ENCODE data around the gene PCNT.

The PCNT gene

DNA sequence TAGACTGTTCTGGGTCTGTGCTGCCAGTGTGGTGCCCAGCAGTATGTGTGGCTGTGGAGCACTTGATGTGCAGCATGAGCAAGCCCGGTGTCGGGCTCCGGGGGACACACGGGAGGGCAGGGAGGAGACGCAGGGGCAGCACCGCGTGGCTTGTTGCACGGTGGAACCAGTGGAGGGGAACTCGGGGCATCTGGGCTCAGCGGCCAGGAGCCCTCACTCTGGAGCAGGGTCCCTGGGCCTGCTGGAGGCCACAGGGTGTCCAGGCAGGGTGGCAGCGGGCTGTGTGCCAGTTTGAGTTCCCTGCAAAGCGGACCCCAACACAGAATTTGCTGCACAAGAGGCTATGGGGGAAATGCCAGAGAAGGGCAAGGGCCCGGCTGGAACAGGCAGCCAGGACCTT, 30.6 kb downstream of the PCNT start:
- Histone ChIP-seq H3K36me3 (ENCODE audit: control insufficient read depth in 1 of 2, insufficient read depth in 2 of 2, low read length in 2 of 2) (peaks cover 49 to 88% of the 10 kb centered on the region in 2 donors), H3K27me3 (ENCODE audit: low read depth, low read length) (no peaks in the 10 kb centered on the region), H3K9me3 (ENCODE audit: control insufficient read depth in 1 of 2, low read length in 2 of 2) (no peaks in the 10 kb centered on the region), H3K27ac (ENCODE audit: low read length) (no peak overlapping the region), H3K4me3 (ENCODE audit: low read depth in 1 of 2, low read length in 2 of 2) (no peak overlapping the region), H3K4me1 (ENCODE audit: control insufficient read depth in 1 of 2, insufficient read depth in 2 of 2, low read length in 2 of 2) (no peaks in the 10 kb centered on the region)

DNA sequence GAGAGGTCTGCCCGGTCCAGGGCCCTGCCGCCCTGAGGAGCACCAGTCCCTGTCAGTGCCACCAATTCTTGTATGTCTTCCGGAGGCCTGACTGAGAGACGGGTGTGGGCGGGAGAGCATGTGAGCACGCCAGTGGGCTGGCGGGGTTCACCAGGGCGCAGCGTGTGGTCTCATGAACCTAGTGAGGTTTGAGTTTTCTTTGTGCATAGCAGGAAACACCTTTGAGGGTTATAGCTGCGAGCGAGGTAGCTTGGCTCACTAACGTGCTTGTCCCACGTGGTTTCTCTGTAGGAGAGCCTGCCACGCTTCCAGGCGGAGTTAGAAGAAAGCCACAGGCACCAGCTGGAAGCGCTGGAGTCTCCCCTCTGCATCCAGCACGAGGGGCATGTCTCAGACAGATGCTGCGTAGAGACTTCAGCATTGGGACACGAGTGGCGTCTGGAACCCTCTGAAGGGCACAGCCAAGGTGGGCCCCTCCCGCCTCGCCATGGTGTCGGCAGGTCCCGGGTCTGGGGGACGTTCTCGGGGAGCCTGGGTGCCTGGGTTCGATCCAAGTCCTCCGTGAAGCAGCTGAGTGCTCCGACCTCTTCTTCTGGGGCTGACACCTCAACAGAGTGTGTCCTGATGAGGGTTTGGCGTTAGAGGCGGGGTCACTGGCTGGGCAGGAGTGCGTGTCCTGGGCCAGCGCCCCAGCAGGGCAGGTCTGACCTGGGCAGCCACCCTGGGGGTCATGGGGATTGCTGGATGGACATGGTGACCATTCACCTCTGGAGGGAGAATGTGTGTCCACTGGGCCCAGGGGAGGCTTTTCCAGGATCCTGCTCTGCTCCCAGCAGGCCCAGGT, 31.4 kb downstream of the PCNT start:
- Histone ChIP-seq H3K36me3 (ENCODE audit: control insufficient read depth in 1 of 2, insufficient read depth in 2 of 2, low read length in 2 of 2) (peaks cover 46 to 80% of the 10 kb centered on the region in 2 donors), H3K27ac (ENCODE audit: low read length) (no peak overlapping the region), H3K4me1 (ENCODE audit: control insufficient read depth in 1 of 2, insufficient read depth in 2 of 2, low read length in 2 of 2) (no peaks in the 10 kb centered on the region), H3K27me3 (ENCODE audit: low read depth, low read length) (no peaks in the 10 kb centered on the region), H3K9me3 (ENCODE audit: control insufficient read depth in 1 of 2, low read length in 2 of 2) (no peaks in the 10 kb centered on the region), H3K4me3 (ENCODE audit: low read depth in 1 of 2, low read length in 2 of 2) (no peak overlapping the region)

DNA sequence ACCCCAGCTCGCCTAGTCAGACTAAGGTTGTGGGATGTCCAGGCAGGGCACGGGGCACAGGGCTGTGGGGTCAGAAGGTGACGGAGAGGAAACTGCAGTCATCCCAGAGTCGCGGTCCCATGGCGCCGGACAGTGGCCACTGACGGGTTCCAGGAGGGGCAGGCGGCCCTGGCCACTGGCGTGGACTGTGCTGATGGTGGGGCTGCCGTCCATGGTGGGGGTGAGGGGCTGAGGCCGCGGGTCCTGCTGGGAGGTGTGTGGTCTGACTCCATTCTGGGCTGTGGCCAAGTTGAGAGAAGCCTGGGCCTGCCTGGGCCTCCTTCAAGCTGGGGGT, 32.0 kb downstream of the PCNT start:
- no peaks in the 10 kb centered on the region for H3K4me1 ChIP-seq (ENCODE audit: control insufficient read depth in 1 of 2, insufficient read depth in 2 of 2, low read length in 2 of 2)
- H3K27me3 ChIP-seq (ENCODE audit: low read depth, low read length): no peaks in the 10 kb centered on the region
- H3K9me3 ChIP-seq (ENCODE audit: control insufficient read depth in 1 of 2, low read length in 2 of 2): no peaks in the 10 kb centered on the region
- H3K4me3 ChIP-seq (ENCODE audit: low read depth in 1 of 2, low read length in 2 of 2): no peak overlapping the region
- no peak overlapping the region for H3K27ac ChIP-seq (ENCODE audit: low read length)
- peaks cover 43 to 74% of the 10 kb centered on the region in 2 donors for H3K36me3 ChIP-seq (ENCODE audit: control insufficient read depth in 1 of 2, insufficient read depth in 2 of 2, low read length in 2 of 2)

DNA sequence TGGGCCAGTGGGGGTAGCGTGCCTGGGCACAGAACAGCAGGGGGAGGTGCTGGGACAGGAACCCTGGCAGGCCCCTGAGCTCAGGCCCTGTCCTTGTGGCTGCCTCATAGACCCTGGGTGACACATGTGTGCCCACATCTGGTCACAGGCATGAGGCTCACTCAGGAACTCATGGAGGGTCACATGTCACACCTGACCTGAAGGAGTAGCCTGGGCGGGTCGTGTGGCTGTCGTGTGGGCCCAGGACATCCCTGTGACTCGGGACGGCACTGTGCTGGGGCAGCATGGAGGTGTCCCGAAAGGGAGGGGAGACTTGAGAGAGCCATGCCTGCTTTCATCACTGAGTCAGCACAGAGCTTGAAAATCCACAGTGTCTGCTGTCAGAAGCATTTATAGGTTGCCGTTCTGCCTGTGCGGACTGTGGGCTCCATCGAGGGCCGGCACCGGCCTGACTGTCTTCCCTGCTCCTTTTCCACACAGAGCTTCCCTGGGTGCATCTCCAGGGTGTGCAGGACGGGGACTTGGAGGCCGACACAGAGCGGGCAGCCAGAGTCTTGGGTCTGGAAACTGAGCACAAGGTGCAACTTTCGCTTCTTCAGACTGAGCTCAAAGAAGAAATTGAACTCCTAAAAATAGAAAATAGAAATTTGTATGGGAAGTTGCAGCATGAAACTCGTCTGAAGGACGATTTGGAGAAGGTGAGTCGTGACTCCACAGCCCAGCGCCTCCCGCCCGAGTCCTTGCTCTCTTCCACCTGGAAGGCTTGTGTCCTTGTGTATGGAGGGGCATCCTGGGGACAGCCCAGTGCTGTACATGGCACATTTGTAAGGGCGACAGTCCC, 32.8 kb downstream of the PCNT start:
- Histone ChIP-seq H3K9me3 (ENCODE audit: control insufficient read depth in 1 of 2, low read length in 2 of 2) (no peaks in the 10 kb centered on the region), H3K4me3 (ENCODE audit: low read depth in 1 of 2, low read length in 2 of 2) (no peak overlapping the region), H3K36me3 (ENCODE audit: control insufficient read depth in 1 of 2, insufficient read depth in 2 of 2, low read length in 2 of 2) (peaks cover 48 to 74% of the 10 kb centered on the region in 2 donors), H3K4me1 (ENCODE audit: control insufficient read depth in 1 of 2, insufficient read depth in 2 of 2, low read length in 2 of 2) (no peaks in the 10 kb centered on the region), H3K27ac (ENCODE audit: low read length) (no peak overlapping the region), H3K27me3 (ENCODE audit: low read depth, low read length) (no peaks in the 10 kb centered on the region)

DNA sequence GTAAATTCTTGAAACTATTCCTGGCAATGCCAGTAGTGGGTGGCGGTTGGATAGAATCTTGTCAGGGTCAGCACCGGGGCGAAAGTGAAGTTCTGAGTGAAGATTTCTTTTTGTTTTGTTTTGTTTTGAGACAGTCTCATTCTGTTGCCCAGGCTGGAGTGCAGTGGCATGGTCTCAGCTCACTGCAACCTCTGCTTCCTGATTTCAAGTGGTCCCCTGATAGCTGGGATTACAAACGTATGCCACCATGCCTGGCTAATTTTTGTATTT, 33.3 kb downstream of the PCNT start:
- H3K4me3 ChIP-seq (ENCODE audit: low read depth in 1 of 2, low read length in 2 of 2): no peak overlapping the region
- peaks cover 50 to 73% of the 10 kb centered on the region in 2 donors for H3K36me3 ChIP-seq (ENCODE audit: control insufficient read depth in 1 of 2, insufficient read depth in 2 of 2, low read length in 2 of 2)
- H3K4me1 ChIP-seq (ENCODE audit: control insufficient read depth in 1 of 2, insufficient read depth in 2 of 2, low read length in 2 of 2): no peaks in the 10 kb centered on the region
- no peaks in the 10 kb centered on the region for H3K9me3 ChIP-seq (ENCODE audit: control insufficient read depth in 1 of 2, low read length in 2 of 2)
- no peaks in the 10 kb centered on the region for H3K27me3 ChIP-seq (ENCODE audit: low read depth, low read length)
- H3K27ac ChIP-seq (ENCODE audit: low read length): no peak overlapping the region

DNA sequence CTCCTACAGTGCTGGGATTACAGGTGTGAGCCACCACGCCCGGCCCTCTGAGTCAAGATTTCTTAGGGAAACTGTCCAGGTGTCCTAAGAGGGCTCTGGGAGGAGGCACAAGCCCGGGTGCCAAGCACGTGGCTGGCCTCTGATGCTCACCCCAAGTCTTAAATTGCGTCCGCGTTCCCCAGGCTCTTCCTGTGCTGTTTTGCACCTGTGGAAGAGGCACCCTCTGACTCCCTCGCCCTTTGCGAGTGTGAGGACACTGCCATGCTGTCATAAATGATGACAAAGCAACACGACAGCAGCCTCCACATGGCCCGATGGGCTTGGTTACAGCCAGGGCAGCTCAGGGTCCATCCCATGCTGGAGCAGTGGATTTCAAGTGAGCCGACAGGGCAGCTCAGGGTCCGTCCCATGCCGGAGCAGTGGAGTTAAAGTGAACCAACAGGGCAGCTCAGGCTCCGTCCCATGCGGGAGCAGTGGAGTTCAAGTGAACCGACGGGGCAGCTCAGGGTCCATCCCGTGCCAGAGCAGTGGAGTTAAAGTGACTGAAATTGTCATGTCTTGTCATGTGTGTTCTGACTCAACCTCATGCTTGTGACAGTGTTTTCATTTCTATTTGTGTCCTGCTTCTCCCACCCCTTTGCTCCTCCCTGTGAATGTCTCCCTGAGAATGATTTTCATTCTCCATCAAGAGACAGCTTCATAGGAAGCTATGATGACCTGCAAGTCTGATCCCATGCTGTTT, 33.9 kb downstream of the PCNT start:
- Histone ChIP-seq H3K27ac (ENCODE audit: low read length) (no peak overlapping the region), H3K36me3 (ENCODE audit: control insufficient read depth in 1 of 2, insufficient read depth in 2 of 2, low read length in 2 of 2) (peaks cover 44 to 69% of the 10 kb centered on the region in 2 donors), H3K4me1 (ENCODE audit: control insufficient read depth in 1 of 2, insufficient read depth in 2 of 2, low read length in 2 of 2) (no peaks in the 10 kb centered on the region), H3K4me3 (ENCODE audit: low read depth in 1 of 2, low read length in 2 of 2) (no peak overlapping the region), H3K27me3 (ENCODE audit: low read depth, low read length) (no peaks in the 10 kb centered on the region), H3K9me3 (ENCODE audit: control insufficient read depth in 1 of 2, low read length in 2 of 2) (no peaks in the 10 kb centered on the region)

DNA sequence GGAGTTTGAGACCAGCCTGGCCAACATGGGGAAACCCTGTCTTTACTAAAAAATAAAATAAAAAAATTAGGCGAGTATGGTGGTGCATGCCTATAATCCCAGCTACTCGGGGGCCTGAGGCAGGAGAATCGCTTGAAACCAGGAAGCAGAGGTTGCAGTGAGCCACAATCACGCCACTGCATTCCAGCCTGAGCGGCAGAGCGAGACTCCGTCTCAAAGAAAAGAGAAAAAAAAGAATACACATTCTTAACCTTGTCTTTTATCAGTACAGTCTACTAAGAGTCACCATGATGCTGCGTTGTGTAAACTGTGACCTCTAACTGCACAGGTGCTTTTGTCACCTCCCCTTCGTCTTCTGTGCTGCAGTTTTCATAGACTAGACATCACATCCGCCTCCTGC, 37.2 kb downstream of the PCNT start:
- Histone ChIP-seq H3K36me3 (ENCODE audit: control insufficient read depth in 1 of 2, insufficient read depth in 2 of 2, low read length in 2 of 2) (peaks cover 26 to 61% of the 10 kb centered on the region in 2 donors), H3K27me3 (ENCODE audit: low read depth, low read length) (no peaks in the 10 kb centered on the region), H3K9me3 (ENCODE audit: control insufficient read depth in 1 of 2, low read length in 2 of 2) (no peaks in the 10 kb centered on the region), H3K27ac (ENCODE audit: low read length) (no peak overlapping the region), H3K4me3 (ENCODE audit: low read depth in 1 of 2, low read length in 2 of 2) (no peak overlapping the region), H3K4me1 (ENCODE audit: control insufficient read depth in 1 of 2, insufficient read depth in 2 of 2, low read length in 2 of 2) (no peaks in the 10 kb centered on the region)

DNA sequence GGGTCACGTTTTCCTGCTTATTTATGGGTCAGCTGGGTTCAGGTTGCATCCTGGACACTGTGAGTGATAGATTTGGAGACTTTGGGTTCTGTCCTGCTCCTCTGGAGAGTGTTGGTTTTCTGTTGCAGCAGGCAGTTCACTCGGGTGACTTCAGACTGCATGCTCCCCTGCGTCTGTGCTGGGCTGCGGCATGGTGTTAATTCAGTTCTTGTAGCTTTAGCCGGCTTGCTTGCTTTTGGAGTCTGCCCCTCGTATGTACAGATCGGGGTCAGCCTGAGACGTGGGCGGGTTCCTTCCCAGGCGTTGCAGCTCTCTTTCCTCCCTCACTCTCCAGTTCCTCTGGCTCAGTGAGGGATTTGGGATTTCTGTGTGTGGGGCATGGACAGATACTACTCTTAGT, 38.0 kb downstream of the PCNT start:
- no peaks in the 10 kb centered on the region for H3K27me3 ChIP-seq (ENCODE audit: low read depth, low read length)
- no peak overlapping the region for H3K4me3 ChIP-seq (ENCODE audit: low read depth in 1 of 2, low read length in 2 of 2)
- no peaks in the 10 kb centered on the region for H3K9me3 ChIP-seq (ENCODE audit: control insufficient read depth in 1 of 2, low read length in 2 of 2)
- H3K4me1 ChIP-seq (ENCODE audit: control insufficient read depth in 1 of 2, insufficient read depth in 2 of 2, low read length in 2 of 2): no peaks in the 10 kb centered on the region
- no peak overlapping the region for H3K27ac ChIP-seq (ENCODE audit: low read length)
- H3K36me3 ChIP-seq (ENCODE audit: control insufficient read depth in 1 of 2, insufficient read depth in 2 of 2, low read length in 2 of 2): peaks cover 28 to 60% of the 10 kb centered on the region in 2 donors

DNA sequence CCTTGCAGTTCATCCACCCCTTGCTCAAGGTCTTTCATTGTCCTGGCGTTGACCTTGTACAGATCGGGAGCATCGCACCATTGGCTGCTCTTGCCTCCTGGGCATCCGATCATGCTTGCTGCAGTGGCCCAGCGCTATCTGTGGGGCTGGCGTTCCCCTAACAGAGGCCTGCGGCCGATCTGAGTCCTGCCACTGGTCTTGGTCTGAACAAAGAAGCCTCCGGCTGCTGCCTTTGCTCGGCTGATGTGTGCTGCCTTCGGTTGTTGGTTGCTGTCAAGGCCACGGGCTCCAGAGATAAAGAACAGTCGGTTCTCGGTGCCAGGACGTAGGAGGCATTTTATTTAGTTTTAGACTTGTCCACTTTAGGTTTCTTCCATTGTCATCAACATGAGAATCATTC, 39.0 kb downstream of the PCNT start:
- Histone ChIP-seq H3K4me1 (ENCODE audit: control insufficient read depth in 1 of 2, insufficient read depth in 2 of 2, low read length in 2 of 2) (no peaks in the 10 kb centered on the region), H3K4me3 (ENCODE audit: low read depth in 1 of 2, low read length in 2 of 2) (no peak overlapping the region), H3K36me3 (ENCODE audit: control insufficient read depth in 1 of 2, insufficient read depth in 2 of 2, low read length in 2 of 2) (peaks cover 22 to 56% of the 10 kb centered on the region in 2 donors), H3K27me3 (ENCODE audit: low read depth, low read length) (no peaks in the 10 kb centered on the region), H3K27ac (ENCODE audit: low read length) (no peak overlapping the region), H3K9me3 (ENCODE audit: control insufficient read depth in 1 of 2, low read length in 2 of 2) (no peaks in the 10 kb centered on the region)

DNA sequence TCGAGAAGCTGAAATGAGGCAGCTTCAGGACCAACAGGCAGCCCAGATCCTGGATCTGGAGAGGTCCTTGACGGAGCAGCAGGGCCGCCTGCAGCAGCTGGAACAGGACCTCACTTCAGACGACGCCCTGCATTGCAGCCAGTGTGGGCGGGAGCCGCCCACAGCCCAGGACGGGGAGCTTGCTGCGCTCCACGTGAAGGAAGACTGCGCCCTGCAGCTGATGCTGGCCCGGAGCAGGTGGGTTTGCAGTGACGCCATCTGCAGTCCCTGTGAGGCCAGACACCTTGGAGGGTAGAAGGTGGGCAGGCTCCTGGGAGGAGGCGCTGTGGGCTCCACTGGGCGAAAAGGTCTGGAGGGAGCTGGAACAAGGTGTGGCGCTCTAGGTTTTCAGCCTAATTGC, 39.7 kb downstream of the PCNT start:
- no peaks in the 10 kb centered on the region for H3K4me1 ChIP-seq (ENCODE audit: control insufficient read depth in 1 of 2, insufficient read depth in 2 of 2, low read length in 2 of 2)
- H3K27ac ChIP-seq (ENCODE audit: low read length): no peak overlapping the region
- no peaks in the 10 kb centered on the region for H3K9me3 ChIP-seq (ENCODE audit: control insufficient read depth in 1 of 2, low read length in 2 of 2)
- H3K36me3 ChIP-seq (ENCODE audit: control insufficient read depth in 1 of 2, insufficient read depth in 2 of 2, low read length in 2 of 2): peaks cover 25 to 51% of the 10 kb centered on the region in 2 donors
- H3K4me3 ChIP-seq (ENCODE audit: low read depth in 1 of 2, low read length in 2 of 2): no peak overlapping the region
- no peaks in the 10 kb centered on the region for H3K27me3 ChIP-seq (ENCODE audit: low read depth, low read length)

DNA sequence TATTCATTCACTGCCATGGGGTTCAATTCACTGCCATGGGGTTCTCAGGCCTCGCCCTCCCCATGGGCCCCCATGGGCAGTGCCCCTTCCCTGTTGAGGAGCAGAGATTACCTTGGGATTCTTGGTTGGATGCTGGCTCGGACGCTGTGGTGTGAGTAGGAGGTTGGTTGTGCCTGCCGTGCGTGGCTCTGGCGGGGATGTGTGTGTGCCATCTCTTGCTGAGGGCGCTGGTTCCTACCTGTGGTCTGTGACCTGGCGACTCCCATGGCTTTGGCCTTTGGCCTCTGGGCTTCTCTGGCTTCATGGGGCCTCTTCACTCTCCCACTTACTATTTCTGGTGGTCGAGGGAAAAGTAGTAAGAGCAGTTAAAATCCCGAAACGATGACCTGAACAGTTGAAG, 42.1 kb downstream of the PCNT start:
- Histone ChIP-seq H3K4me1 (ENCODE audit: control insufficient read depth in 1 of 2, insufficient read depth in 2 of 2, low read length in 2 of 2) (no peaks in the 10 kb centered on the region), H3K36me3 (ENCODE audit: control insufficient read depth in 1 of 2, insufficient read depth in 2 of 2, low read length in 2 of 2) (peaks cover 25 to 50% of the 10 kb centered on the region in 2 donors), H3K27ac (ENCODE audit: low read length) (no peak overlapping the region), H3K9me3 (ENCODE audit: control insufficient read depth in 1 of 2, low read length in 2 of 2) (no peaks in the 10 kb centered on the region), H3K27me3 (ENCODE audit: low read depth, low read length) (no peaks in the 10 kb centered on the region), H3K4me3 (ENCODE audit: low read depth in 1 of 2, low read length in 2 of 2) (no peak overlapping the region)

Data from muscle layer of duodenum (tissue), 2 donors.